Right cardiac atrium (tissue), 5 donors: ENCODE data around the gene RYR1. TPM values are rescaled to one million over a fixed set of nuclear protein-coding genes. Genes with fewer than 3 reads are reported as not detected.
A peak's percentile ranks its signal among the peaks of the same experiment; 100 is the strongest.
"Not testable (repeated sequence)": the region's sequence is repeated elsewhere in the genome, so short reads cannot be mapped to it uniquely, and the experiment has no call there.

Experiments used
- ATAC-seq, 2 donors: fragments of 200-7000 bp; cut with Tn5 transposase; one replicate each; pipeline versions ENCODE4 v1.8.0 to v1.9.1; 2020; ENCODE audit warnings: moderate library complexity in 2 of 2, mild to moderate bottlenecking in 1 of 2
- DNase-seq, 3 donors: peaks; one replicate each; pipeline ENCODE4 v3.0.0-alpha.2; 2020
- H3K27ac ChIP-seq: one replicate; pipeline ENCODE4 v1.5.1; 2013; ENCODE audit warnings: mild to moderate bottlenecking, low read length, control low read depth, moderate library complexity
- H3K27me3 ChIP-seq: one replicate; pipeline ENCODE4 v1.6.1; 2013; ENCODE audit not compliant: control insufficient read depth, insufficient read depth
- H3K4me1 ChIP-seq: one replicate; pipeline ENCODE4 v1.6.1; 2013; ENCODE audit warnings: low read length; ENCODE audit not compliant: control insufficient read depth, insufficient read depth
- H3K4me3 ChIP-seq: one replicate; pipeline ENCODE4 v1.5.1; 2013; ENCODE audit warnings: low read length, control low read depth
- H3K9me3 ChIP-seq: one replicate; pipeline ENCODE4 v1.6.1; 2013; ENCODE audit warnings: low read length; ENCODE audit not compliant: control insufficient read depth
- WGBS: extraction: QIAGEN DNeasy Blood & Tissue Kit; methylation state at CpG from one replicate; pipeline ENCODE4 v1.1.7; 2013; 5-methylcytosine and 5-hydroxymethylcytosine counted together
- intact Hi-C, 4 donors: fragments of 100-400 bp; cut with DNase I; formaldehyde crosslinking; loops; one replicate each; pipeline versions ENCODE4 v1.11.0 to v1.14.0; 2022 to 2023
- polyA plus RNA-seq: library from polyadenylated mRNA; stranded (reverse); fragments of 200-250 nt; gene quantifications from one replicate; pipeline ENCODE4 v1.2.3, GENCODE V29; 2013
- total RNA-seq, 4 donors: library from RNA; stranded (reverse); fragmentation: NEBNext Ultra II Directional; extraction: Animal tissue kit (Norgen Biotek cat#: 25700); gene quantifications; one replicate each; pipeline ENCODE4 v1.2.1, GENCODE V29; 2021
- donor health status: healthy with polysubstance abuse.
- donor health status: DM: no; HTN: yes; CAD: no.
- donor health status: DM: no; HTN: no; CAD: no.
- donor health status: DM: no; HTN: yes; CAD: no; lungs with severe emphysema.
- donor health status: DM: yes; HTN: yes; CAD: no.

RYR1 gene
- total and polyA plus RNA-seq, 5 donors, result 0.80 to 1.6 (median 1.1) TPM

DNA sequence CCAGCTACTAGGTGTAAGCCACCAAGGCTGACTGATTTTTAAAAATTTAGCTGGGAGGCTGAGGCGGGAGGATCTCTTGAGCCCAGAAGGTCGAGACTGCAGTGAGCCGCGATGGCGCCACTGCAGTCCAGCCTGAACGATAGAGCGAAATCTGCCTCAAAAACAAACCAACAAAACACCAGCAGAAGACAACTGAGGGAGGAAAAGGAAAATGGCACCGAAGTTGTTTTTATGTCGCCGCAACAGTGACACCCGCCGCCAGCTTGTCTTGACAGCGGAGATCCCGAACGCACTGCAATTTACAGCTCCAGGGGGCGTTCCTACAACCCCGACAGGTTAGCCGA, 30.9 kb upstream of the RYR1 start:
- DNase-seq (no peak), ATAC-seq (no peak)
- Histone ChIP-seq H3K27ac (no peak overlapping the region), H3K9me3 (no peaks in the 10 kb centered on the region), H3K4me3 (peak overlapping the region; percentile 33), H3K4me1 (no peaks in the 10 kb centered on the region), H3K27me3 (no peaks in the 10 kb centered on the region)
- intact Hi-C loops, result loop anchor here (5.0 to 10.0 kb wide), 4 partner anchors 112 to 232 kb away; no protein-coding TSS in a partner anchor
- WGBS, result 4% methylated on average over 18 of the region's 18 CpGs

DNA sequence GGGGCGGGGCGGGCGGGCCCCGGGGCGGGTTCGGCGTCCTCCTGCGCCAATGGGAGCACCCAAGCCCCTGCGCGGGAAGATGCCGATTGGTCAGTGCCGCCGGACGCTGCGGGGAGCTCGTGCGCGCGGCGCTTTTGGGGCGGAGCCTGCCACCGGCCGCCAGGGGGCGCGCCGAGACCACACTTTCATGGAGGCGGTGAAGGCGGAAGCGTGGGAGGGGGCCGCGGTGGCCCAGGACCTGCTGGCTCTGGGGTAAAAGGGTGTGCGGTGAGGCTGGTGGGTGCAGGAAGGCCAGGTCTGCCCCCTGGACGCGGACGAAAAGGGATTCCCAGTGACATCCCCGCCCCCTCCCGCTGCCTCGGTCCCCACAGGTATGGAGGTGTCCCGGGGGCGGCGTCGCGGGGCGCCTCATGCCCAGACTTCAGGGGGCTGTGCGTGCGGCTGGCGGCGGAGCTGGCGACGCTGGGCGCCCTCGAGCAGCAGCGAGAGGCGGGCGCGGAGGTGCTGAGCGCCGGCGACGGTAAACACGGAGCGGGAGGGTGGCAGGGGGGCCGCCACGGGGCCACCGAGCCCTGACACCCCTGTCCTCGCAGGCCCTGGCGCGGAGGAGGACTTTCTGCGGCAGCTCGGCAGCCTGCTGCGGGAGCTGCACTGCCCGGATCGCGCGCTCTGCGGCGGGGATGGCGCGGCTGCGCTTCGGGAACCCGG, 30.4 kb upstream of the RYR1 start, which contains the start of gene FAM98C:
Gene FAM98C, plus strand, starts transcription at position 127 of the 708 bp plus-strand sequence. Its CDS starts 61 bp downstream, at position 188.
- Histone ChIP-seq H3K27me3 (no peaks in the 10 kb centered on the region), H3K4me3 (peak within 1 kb of the TSS; percentile 60), H3K9me3 (no peaks in the 10 kb centered on the region), H3K4me1 (no peaks in the 10 kb centered on the region), H3K27ac (peak within 1 kb of the TSS; percentile 1)
- peak; percentile 96 to 99 (median 99) for DNase-seq
- intact Hi-C loops, result loop anchor here (5.0 to 10.0 kb wide), 4 partner anchors 112 to 232 kb away; no protein-coding TSS in a partner anchor
- peak; percentile 99 for ATAC-seq
- WGBS, result under 1% methylated on average over 82 of the region's 82 CpGs

DNA sequence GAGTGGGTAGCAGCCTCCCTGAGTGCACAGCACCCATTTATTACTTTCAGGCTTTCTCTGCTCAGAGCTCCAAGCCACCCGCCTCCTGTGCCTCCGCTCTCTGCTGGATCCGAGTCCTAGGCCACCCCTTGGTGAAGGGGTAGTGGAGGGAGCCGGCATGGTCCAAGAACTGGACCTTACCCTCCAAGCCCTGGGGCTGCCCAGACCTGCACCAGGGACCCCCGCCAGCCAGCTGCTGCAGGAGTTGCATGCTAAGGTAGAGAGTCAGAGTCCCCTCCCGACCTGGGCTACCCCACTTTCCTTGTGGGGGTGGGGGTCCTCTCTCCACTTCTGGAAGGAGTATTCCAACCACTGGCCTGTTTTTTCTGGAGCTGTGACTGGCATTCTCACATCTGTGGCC, 28.6 kb upstream of the RYR1 start:
- no peaks in the 10 kb centered on the region for H3K4me1 ChIP-seq
- ATAC-seq (no peak), DNase-seq (peak in 1 of 3 donors; percentile 51)
- H3K27ac ChIP-seq, result no peak overlapping the region
- no peaks in the 10 kb centered on the region for H3K27me3 ChIP-seq
- WGBS, result 93% methylated on average over 6 of the region's 6 CpGs
- no peak overlapping the region for H3K4me3 ChIP-seq
- H3K9me3 ChIP-seq, result no peaks in the 10 kb centered on the region
- intact Hi-C loops, result loop anchor here (5.0 to 10.0 kb wide), 4 partner anchors 110 to 230 kb away; no protein-coding TSS in a partner anchor

DNA sequence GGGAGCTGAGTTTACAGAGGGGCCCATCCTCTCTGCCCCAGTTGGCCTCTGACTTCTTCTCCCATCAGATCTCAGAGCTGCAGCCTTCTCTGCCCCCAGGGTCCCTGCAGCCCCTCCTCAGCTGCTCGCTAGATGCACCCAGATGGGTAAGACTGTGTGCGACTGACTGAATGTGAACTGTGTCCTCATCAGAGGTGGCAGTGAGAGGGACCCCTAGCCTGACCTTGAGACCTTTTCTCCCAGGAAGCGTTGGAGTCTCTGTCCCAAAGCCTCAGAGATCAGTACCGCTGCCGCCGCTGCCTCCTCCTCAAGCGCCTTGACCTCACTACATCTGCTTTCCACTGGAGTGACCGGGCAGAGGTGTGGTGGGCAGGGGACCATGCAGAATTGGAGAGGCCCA, 28.2 kb upstream of the RYR1 start:
- Histone ChIP-seq H3K27ac (no peak overlapping the region), H3K4me1 (no peaks in the 10 kb centered on the region), H3K27me3 (no peaks in the 10 kb centered on the region), H3K4me3 (no peak overlapping the region), H3K9me3 (no peaks in the 10 kb centered on the region)
- DNase-seq (no peak), ATAC-seq (no peak)
- WGBS, result 94% methylated on average over 8 of the region's 8 CpGs
- intact Hi-C loops, result loop anchor here in 3 of 4 donors (10.0 kb wide), 3 partner anchors 110 to 230 kb away; no protein-coding TSS in a partner anchor

DNA sequence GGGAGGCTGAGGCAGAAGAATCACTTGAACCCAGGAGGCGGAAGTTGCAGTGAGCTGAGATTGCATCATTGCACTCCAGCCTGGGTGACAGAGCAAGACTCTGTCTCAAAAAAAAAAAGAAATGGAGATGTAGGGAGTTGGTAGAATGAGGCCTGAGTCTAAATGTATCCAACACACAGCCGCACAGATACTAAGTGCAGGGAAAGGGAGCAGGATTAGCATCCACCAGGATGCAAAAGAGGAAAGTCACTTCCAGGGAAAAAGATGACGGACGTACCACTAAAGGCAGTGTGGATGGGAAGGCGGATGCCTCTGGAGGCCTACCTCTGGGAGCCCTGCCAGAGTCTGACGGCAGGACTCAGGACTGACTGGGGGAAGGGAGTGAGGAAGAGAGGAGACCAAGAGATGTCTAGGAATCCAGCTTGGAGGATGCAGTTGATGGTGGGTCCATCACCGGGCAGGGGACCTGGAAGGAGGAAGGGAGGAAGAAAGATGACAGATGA, 23.8 kb upstream of the RYR1 start:
- Histone ChIP-seq H3K9me3 (no peaks in the 10 kb centered on the region), H3K27ac (no peak overlapping the region), H3K27me3 (no peaks in the 10 kb centered on the region), H3K4me3 (no peak overlapping the region), H3K4me1 (no peaks in the 10 kb centered on the region)
- 36% methylated on average over 7 of the region's 7 CpGs for WGBS
- ATAC-seq (peak; percentile 61 to 63), DNase-seq (peak in 2 of 3 donors; percentile 49 to 81)
- intact Hi-C loops, result loop anchor here in 3 of 4 donors (10.0 kb wide), 3 partner anchors 105 to 225 kb away; no protein-coding TSS in a partner anchor

DNA sequence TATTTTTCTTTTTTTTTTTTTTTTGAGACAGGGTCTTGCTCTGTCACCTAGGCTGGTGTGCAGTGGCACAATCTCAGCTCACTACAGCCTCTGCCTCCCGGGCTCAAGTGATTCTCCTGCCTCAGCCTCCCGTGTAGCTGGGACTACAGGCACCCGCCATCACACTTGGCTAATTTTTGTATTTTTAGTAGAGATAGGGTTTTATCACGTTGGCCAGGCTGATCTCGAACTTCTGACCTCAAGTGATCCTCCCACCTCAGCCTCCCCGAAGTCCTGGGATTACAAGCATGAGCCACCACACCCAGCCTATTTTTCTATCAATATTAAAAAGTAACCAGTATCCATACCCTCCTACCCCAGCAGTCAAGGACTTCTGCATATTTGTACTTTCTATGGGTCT, 23.1 kb upstream of the RYR1 start:
- ATAC-seq, H3K27me3 ChIP-seq, H3K4me1 ChIP-seq, H3K9me3 ChIP-seq, H3K27ac ChIP-seq, DNase-seq, H3K4me3 ChIP-seq, intact Hi-C loops: not testable (repeated sequence)
- 57% methylated on average over 6 of the region's 6 CpGs for WGBS

DNA sequence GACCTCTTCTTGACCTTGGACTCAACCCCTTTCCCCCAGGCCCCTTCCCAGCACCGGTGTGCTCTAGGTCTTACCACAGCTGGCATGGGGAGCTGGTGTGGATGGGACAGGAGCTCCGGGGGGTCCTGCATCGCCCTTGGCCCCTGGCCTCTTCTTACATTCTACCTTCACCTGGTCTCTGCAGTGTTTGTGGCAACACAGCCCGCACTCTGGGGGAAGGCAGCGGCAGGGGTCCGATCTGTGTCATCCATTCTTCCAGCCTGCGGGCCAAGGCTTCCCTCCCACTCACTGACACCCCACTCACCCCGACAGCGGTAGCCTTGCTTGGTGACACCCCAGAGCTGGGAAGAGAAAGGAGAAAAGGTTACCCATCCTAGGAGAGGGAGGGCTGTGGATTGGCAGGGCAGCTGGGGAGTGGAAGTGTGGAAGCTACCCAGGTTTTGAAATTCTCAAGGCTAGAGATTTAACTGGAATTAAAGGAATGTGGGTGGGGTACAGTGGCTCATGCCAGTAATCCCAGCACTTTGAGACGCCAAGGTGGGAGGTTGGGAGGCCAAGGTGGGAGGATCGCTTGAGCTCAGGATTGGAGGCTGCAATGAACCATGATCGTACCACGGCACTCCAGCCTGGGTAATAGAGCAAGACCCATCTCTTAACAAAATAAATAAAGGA, 22.3 kb upstream of the RYR1 start:
- Histone ChIP-seq H3K27ac (no peak overlapping the region), H3K4me3 (no peak overlapping the region), H3K4me1 (no peaks in the 10 kb centered on the region), H3K9me3 (no peaks in the 10 kb centered on the region), H3K27me3 (no peaks in the 10 kb centered on the region)
- DNase-seq (no peak), ATAC-seq (no peak)
- 84% methylated on average over 13 of the region's 13 CpGs for WGBS
- intact Hi-C loops, result no loop called here

DNA sequence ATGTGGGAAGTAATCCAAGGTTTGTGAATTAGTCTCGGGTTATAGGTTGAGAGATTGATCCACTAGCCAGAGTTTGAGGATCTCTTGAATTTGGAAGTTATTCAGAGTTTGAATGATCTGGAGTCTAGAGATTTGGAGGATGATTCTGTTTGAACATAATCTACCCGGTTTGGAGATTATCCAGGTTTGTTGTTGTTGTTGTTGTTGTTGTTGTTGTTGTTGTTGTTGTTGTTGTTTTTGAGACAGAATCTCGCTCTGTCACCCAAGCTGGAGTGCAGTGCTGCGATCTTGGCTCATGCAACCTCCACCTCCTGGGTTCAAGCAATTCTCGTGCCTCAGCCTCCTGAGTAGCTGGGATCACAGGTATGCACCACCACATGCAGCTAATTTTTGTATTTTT, 21.6 kb upstream of the RYR1 start:
- 91% methylated on average over 5 of the region's 5 CpGs for WGBS
- H3K4me1 ChIP-seq, intact Hi-C loops, H3K27me3 ChIP-seq, H3K4me3 ChIP-seq, H3K27ac ChIP-seq, DNase-seq, ATAC-seq, H3K9me3 ChIP-seq: not testable (repeated sequence)

DNA sequence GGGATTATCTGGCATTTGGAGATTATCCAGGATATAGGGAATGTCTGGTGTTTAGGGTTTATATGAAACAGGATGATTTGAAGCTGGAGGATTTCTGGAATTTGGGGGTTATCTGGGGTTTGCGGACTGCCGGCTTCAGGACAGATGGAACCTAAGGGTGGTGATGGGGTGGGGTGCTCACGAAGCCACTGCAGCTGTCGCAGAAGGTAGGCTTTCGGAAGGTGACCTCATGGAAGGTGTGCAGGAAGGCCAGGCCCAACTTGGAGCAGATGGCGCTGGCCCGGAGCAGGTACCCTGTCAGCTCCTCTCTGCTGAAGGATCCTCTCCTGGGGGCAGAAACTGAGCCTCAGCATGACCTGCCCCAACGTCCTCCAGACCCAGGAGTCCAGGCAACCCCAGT, 21.0 kb upstream of the RYR1 start:
- intact Hi-C loops, result no loop called here
- H3K27me3 ChIP-seq, result no peaks in the 10 kb centered on the region
- ATAC-seq (no peak), DNase-seq (no peak)
- WGBS, result 83% methylated on average over 8 of the region's 8 CpGs
- H3K4me1 ChIP-seq, result no peaks in the 10 kb centered on the region
- no peaks in the 10 kb centered on the region for H3K9me3 ChIP-seq
- no peak overlapping the region for H3K4me3 ChIP-seq
- H3K27ac ChIP-seq, result no peak overlapping the region

DNA sequence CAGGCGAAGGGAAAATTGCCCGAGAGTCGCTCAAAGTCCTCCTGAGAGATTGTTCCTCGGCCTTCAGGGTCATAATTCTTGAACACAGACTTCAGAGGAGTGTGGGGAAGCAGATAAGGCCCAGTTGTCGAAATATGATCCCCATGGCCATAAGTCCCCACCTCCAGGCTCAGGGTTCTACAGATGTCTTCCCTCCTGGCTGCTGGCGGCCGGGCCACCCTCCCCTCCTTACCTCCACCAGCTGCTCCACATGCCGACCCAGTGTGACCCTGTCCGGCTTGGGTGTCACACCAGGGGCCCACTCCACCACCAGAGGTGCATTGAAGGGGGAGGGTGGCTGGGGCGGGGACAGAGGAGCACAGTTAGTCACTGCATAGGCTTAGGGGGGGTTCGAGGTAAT, 20.5 kb upstream of the RYR1 start:
- no peak overlapping the region for H3K4me3 ChIP-seq
- WGBS, result 66% methylated on average over 11 of the region's 11 CpGs
- no peak overlapping the region for H3K27ac ChIP-seq
- ATAC-seq (no peak), DNase-seq (no peak)
- no peaks in the 10 kb centered on the region for H3K4me1 ChIP-seq
- intact Hi-C loops, result no loop called here
- H3K9me3 ChIP-seq, result no peaks in the 10 kb centered on the region
- H3K27me3 ChIP-seq, result no peaks in the 10 kb centered on the region

DNA sequence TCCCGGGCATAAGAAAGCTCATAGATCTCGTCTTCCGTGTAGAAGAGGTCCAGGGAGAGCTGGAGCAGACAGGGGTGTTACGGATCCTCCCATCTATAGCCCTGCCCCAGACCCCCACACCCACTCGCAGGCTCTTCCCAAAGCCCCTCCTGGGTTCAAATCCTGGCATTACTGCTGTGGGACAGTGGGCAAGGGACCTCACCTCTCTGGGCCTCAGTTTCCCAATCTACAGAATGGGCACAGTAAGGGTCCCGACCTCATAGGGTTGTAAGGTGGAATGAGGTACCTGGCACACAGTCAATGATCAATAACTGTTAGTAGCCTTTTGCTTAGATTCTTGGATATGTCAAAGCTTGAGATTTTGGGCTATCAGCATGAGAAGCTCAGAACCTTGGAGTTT, 20.1 kb upstream of the RYR1 start:
- Histone ChIP-seq H3K4me1 (no peaks in the 10 kb centered on the region), H3K27me3 (no peaks in the 10 kb centered on the region), H3K4me3 (no peak overlapping the region), H3K27ac (no peak overlapping the region), H3K9me3 (no peaks in the 10 kb centered on the region)
- intact Hi-C loops, result no loop called here
- ATAC-seq (no peak), DNase-seq (no peak)
- WGBS, result 88% methylated on average over 6 of the region's 6 CpGs
